NB4 (cell line): ENCODE measurements around the gene CHRNE.
"Not testable (repeated sequence)": the region's sequence is repeated elsewhere in the genome, so short reads cannot be mapped to it uniquely, and the experiment has no call there.

ENCODE experiments used
- DNase-seq: peaks from one replicate; pipeline ENCODE4 v3.0.0; 2010; ENCODE audit warnings: low read depth
- H3K4me3 ChIP-seq: one replicate; pipeline ENCODE4 v1.5.1; 2011; ENCODE audit warnings: mild to moderate bottlenecking, low read depth, low read length, moderate library complexity
- MYC ChIP-seq: IDR thresholded peaks from 2 replicates; pipeline ENCODE4 v1.6.1; 2011; ENCODE audit warnings: low read depth, low read length
- POLR2A ChIP-seq: IDR thresholded peaks from 2 replicates; pipeline ENCODE4 v1.6.1; 2011; ENCODE audit warnings: mild to moderate bottlenecking; ENCODE audit not compliant: insufficient read length; ENCODE audit errors: extremely low read depth
- TF ChIP-seq, protein P1 (sequence below): IDR thresholded peaks from one replicate; pipeline ENCODE4 v1.5.1; 2012; ENCODE audit warnings: low read depth, low read length
- TF ChIP-seq, protein P2 (sequence below): IDR thresholded peaks from 2 replicates; pipeline ENCODE4 v1.6.1; 2011; ENCODE audit warnings: low read depth, low read length

CHRNE gene

DNA sequence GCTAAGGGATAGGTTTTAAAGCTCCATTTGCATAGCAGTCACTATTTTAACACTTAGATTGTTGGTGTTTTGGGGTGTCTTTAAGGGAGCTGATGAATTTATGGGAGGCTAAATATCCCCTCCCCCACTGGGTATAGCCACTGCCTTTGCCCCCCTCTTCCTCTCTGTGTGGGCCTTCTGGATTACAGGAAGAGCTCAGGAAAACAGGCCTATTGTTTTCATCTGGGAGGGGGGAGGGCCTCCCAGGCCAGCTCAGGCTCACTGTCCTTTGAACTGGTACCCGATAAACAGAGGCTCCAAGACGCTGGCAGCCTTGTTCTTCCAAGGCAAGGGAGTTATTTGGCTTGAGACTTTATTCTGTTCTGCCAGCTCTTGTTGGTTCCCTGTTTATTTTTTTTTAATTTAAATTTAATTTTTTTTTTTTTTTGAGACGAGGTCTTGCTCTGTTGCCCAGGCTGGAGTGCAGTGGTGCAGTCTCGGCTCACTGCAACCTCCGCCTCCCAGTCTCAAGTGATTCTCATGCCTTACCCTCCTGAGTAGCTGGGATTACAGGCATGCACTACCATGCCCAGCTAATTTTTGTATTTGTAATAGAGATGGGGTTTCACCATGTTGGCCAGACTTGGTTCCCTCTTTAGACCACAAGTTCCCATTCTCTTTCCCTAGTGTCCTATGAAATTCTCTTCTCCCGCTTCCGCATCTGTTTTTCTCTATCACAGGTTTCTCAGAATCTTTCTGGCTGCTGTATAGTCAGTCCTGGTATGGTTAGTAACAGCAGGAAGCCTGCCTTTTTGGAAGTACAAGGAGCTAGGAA lies 44.6 kb downstream of the CHRNE start:
- no peak for DNase-seq
- no peak overlapping the region for H3K4me3 ChIP-seq
- TF ChIP-seq, protein P1, sequence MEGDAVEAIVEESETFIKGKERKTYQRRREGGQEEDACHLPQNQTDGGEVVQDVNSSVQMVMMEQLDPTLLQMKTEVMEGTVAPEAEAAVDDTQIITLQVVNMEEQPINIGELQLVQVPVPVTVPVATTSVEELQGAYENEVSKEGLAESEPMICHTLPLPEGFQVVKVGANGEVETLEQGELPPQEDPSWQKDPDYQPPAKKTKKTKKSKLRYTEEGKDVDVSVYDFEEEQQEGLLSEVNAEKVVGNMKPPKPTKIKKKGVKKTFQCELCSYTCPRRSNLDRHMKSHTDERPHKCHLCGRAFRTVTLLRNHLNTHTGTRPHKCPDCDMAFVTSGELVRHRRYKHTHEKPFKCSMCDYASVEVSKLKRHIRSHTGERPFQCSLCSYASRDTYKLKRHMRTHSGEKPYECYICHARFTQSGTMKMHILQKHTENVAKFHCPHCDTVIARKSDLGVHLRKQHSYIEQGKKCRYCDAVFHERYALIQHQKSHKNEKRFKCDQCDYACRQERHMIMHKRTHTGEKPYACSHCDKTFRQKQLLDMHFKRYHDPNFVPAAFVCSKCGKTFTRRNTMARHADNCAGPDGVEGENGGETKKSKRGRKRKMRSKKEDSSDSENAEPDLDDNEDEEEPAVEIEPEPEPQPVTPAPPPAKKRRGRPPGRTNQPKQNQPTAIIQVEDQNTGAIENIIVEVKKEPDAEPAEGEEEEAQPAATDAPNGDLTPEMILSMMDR = no peak
- TF ChIP-seq MYC (no peak), POLR2A (no peak)
- TF ChIP-seq, protein P2, sequence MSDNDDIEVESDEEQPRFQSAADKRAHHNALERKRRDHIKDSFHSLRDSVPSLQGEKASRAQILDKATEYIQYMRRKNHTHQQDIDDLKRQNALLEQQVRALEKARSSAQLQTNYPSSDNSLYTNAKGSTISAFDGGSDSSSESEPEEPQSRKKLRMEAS = no peak

DNA sequence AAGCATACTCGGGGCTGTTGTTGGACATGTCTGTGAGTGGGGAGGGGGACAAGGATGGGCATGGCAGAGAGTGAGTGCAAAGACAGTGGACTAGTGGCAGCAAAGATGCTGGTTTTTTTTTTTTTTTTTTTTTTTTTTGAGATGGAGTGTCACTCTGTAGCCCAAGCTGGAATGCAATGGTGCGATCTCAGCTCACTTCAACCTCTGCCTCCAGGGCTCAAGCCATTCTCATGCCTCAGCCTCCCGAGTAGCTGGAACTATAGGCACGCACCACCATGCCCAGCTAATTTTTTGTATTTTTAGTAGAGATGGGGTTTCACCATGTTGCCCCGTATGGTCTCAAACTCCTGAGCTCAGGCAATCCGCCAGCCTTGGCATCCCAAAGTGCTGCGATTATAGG lies 45.6 kb downstream of the CHRNE start:
- not testable (repeated sequence) for DNase-seq, H3K4me3 ChIP-seq

DNA sequence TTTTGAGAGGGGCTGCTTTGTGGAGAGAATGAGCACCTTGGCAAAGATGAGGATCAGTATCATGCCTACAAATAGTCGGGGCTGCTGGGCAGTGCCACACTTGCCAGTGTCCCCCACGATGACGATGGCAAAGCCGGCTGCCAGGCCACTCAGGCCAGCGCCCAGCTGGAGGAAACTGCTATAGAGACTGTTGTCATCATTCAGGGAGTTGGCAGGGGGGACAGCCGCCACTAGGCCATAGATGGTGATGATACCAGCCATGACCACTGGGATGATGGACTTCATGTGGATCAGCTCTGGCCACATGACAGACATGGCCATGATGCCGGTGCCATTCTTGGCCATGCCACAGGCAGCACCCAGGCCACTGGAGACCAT lies 46.0 kb downstream of the CHRNE start:
- no peak overlapping the region for H3K4me3 ChIP-seq
- TF ChIP-seq MYC (no peak), POLR2A (no peak)
- TF ChIP-seq, protein P1 = no peak
- TF ChIP-seq, protein P2 = no peak
- DNase-seq = no peak

DNA sequence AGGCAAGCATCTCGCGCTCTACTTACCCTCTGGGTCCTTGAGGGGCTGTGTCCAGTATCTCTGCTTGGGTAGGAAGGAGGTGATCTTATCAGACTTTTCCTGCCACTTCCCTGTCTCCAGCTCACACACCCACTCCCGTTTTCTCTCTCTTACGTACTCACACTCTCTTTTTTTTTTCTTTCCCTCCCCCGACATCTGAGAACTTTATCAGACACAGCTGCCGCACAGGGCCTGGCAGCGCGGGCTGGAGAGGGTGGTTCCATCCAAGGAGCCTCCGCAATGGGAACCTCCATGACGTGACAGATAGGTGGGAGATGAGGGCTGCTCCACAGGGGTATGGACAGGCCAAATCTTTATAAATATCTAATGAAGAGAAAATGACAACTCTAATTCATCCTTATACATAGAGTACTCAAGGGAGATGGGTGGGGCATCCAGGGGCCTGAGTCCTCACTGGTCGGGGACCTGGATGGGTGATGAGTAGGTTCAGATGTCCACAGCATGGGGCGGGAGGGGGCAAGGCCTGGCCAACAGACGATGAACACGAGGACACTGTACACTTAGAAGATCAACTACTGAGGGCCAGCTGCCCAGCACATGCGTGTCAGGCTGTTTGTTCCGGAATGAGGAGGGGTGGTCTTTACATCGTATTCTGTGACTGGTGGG lies 46.5 kb downstream of the CHRNE start:
- TF ChIP-seq, protein P1 = no peak
- TF ChIP-seq, protein P2 = no peak
- TF ChIP-seq MYC (no peak), POLR2A (no peak)
- DNase-seq = no peak
- no peak overlapping the region for H3K4me3 ChIP-seq

DNA sequence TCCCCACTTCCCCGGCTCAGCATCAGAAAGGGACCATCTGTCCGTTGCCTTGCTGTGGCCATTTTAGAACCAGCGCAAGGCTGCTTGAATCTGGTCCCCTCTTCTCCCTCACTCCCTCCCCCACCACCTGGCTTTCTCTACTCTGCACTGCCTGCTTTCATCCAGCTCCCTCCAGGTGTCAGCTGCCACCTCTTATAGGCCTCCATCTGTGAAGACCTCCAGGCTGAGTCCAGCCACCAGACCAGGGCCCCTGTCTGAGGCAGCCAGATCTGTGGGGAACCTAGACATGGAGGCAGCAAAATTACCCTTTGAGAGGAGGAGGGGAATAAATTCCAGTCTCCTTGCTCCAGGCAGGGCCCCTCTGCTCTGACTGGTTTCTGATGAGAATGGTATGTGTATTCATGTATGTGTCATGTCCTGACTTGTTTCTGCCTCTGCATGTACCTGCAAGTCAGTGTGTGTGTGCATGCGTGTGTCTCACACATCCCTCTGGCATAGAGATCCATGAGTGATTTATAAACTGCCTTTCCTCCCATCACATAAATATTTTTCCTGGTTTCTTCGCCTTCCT lies 48.7 kb downstream of the CHRNE start:
- TF ChIP-seq, protein P1 = no peak
- TF ChIP-seq POLR2A (no peak), MYC (no peak)
- TF ChIP-seq, protein P2 = no peak
- no peak overlapping the region for H3K4me3 ChIP-seq
- DNase-seq = no peak

DNA sequence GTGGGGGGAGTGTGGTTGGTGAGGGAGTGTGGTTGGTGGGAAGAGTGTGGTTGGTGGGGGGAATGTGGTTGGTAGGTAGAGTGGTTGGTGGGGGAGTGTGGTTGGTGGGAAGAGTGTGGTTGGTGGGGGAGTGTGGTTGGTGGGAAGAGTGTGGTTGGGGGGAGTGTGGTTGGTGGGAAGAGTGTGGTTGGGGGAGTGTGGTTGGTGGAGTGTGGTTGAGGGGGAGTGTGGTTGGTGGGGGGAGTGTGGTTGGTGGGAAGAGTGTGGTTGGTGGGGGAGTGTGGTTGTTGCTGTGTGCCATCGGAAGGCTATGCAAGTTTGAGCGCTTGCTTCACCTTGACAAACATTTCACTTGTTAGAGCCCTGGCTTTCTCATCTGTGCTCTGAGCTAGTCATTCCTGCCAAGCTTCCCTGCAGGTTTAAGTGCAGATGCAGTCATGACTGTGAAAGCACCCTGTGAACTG lies 49.7 kb downstream of the CHRNE start:
- no peak overlapping the region for H3K4me3 ChIP-seq
- no peak for DNase-seq
- TF ChIP-seq, protein P1 = no peak
- TF ChIP-seq MYC (no peak), POLR2A (no peak)
- TF ChIP-seq, protein P2 = no peak
